Measurements from ENCODE around the gene SARS1.

SARS1 gene

GRCh38 chr1:109201123-109201703 is 12.5 kb upstream of the SARS1 start:
- DNase-seq (ENCODE audit: low read depth in 1 of 2, low spot score in 1 of 2), result peak in 1 of 2 experiments; percentile 35
- Histone ChIP-seq H3K27ac (replicated peaks) (no peak overlapping the region), H3K27me3 (ENCODE audit: insufficient read depth, poor library complexity, severe bottlenecking) (no peaks in the 10 kb centered on the region), H3K4me3 (replicated peaks; ENCODE audit: insufficient read depth, low read length) (no peak overlapping the region)
- no peak for TF ChIP-seq REST (IDR thresholded peaks at IDR 0.05; ENCODE audit: insufficient replicate concordance, low read depth)
- no peak for TF ChIP-seq CTCF (IDR thresholded peaks at IDR 0.05; ENCODE audit: insufficient read depth, low read length)
- TF ChIP-seq POLR2AphosphoS5 (IDR thresholded peaks at IDR 0.05; ENCODE audit: low read depth), result no peak
- no peak for TF ChIP-seq GABPA (IDR thresholded peaks at IDR 0.05; ENCODE audit: low read depth)
- no peak for TF ChIP-seq SPI1 (IDR thresholded peaks at IDR 0.05; ENCODE audit: borderline replicate concordance, low read depth)

GRCh38 chr1:109204484-109204883 is 9.2 kb upstream of the SARS1 start:
- Histone ChIP-seq H3K4me3 (replicated peaks; ENCODE audit: insufficient read depth, low read length) (no peak overlapping the region), H3K27ac (replicated peaks) (no peak overlapping the region), H3K27me3 (ENCODE audit: insufficient read depth, poor library complexity, severe bottlenecking) (no peaks in the 10 kb centered on the region)
- TF ChIP-seq SPI1 (IDR thresholded peaks at IDR 0.05; ENCODE audit: borderline replicate concordance, low read depth) (no peak), REST (IDR thresholded peaks at IDR 0.05; ENCODE audit: insufficient replicate concordance, low read depth) (no peak), GABPA (IDR thresholded peaks at IDR 0.05; ENCODE audit: low read depth) (no peak)
- no peak for DNase-seq (ENCODE audit: low read depth in 1 of 2, low spot score in 1 of 2)

GRCh38 chr1:109206339-109206738 is 7.4 kb upstream of the SARS1 start:
- no peak for DNase-seq (ENCODE audit: low read depth in 1 of 2, low spot score in 1 of 2)
- Histone ChIP-seq H3K4me3 (replicated peaks; ENCODE audit: insufficient read depth, low read length) (no peak overlapping the region), H3K27me3 (ENCODE audit: insufficient read depth, poor library complexity, severe bottlenecking) (no peaks in the 10 kb centered on the region), H3K27ac (replicated peaks) (no peak overlapping the region)
- no peak for TF ChIP-seq POLR2AphosphoS5 (IDR thresholded peaks at IDR 0.05; ENCODE audit: low read depth)
- no peak for TF ChIP-seq REST (IDR thresholded peaks at IDR 0.05; ENCODE audit: insufficient replicate concordance, low read depth)
- TF ChIP-seq CTCF (IDR thresholded peaks at IDR 0.05; ENCODE audit: insufficient read depth, low read length), result no peak
- no peak for TF ChIP-seq SPI1 (IDR thresholded peaks at IDR 0.05; ENCODE audit: borderline replicate concordance, low read depth)
- no peak for TF ChIP-seq GABPA (IDR thresholded peaks at IDR 0.05; ENCODE audit: low read depth)

Measured in HL-60 (cell line).